Measurements from ENCODE around the gene TYMP. TPM values are rescaled to one million over a fixed set of nuclear protein-coding genes. Genes with fewer than 3 reads are reported as not detected.

The TYMP gene
- total and polyA plus RNA-seq, 2 donors (not counting 1 experiment from before 2014, with no cell fraction given), result 43.6 to 45.1 TPM

DNA sequence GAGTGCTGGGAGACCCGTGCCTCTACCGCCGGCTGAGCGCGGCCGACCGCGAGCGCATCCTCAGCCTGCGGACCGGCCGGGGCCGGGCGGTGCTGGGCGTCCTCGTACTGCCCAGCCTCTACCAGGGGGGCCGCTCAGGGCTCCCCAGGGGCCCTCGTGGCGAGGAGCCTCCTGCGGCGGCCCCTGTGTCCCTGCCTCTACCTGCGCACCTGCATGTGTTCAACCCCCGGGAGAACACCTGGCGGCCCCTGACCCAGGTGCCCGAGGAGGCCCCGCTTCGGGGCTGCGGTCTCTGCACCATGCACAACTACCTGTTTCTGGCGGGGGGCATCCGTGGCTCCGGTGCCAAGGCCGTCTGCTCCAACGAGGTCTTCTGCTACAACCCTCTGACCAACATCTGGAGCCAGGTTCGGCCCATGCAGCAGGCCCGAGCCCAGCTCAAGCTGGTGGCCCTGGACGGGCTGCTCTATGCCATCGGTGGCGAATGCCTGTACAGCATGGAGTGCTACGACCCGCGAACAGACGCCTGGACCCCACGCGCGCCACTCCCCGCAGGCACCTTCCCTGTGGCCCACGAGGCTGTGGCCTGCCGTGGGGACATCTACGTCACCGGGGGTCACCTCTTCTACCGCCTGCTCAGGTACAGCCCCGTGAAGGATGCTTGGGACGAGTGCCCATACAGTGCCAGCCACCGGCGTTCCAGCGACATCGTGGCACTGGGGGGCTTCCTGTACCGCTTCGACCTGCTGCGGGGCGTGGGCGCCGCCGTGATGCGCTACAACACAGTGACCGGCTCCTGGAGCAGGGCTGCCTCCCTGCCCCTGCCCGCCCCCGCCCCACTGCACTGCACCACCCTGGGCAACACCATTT, 19.3 kb upstream of the TYMP start:
- Histone ChIP-seq H3K4me1 (ENCODE audit: control insufficient read depth in 2 of 2, insufficient read depth in 2 of 2, low read length in 2 of 2) (peaks cover 27 to 35% of the 10 kb centered on the region in 2 donors), H3K9ac (ENCODE audit: low read length) (peak overlapping the region; percentile 71), H3K79me2 (ENCODE audit: control insufficient read depth, insufficient read depth, low read length) (peaks cover 23% of the 10 kb centered on the region), H3K36me3 (replicated peaks in 1 of 2; ENCODE audit: control extremely low read depth in 1 of 2, control insufficient read depth in 1 of 2, extremely low read depth in 1 of 2, insufficient read depth in 2 of 2, low read length in 1 of 2) (no peaks in the 10 kb centered on the region), H3K27me3 (replicated peaks in 1 of 4; ENCODE audit: control extremely low read depth in 1 of 4, control insufficient read depth in 3 of 4, insufficient read depth in 4 of 4, low read length in 3 of 4) (no peaks in the 10 kb centered on the region), H2AFZ (ENCODE audit: insufficient read depth, low read depth, low read length, poor library complexity, severe bottlenecking) (peak overlapping the region; percentile 93), H3K4me2 (replicated peaks; ENCODE audit: low read depth, low read length, poor library complexity, severe bottlenecking) (peak overlapping the region; percentile 98), H3K4me3 (ENCODE audit: control extremely low read depth in 1 of 5, extremely low read depth in 1 of 5, insufficient read depth in 1 of 5, low read depth in 2 of 5, low read length in 4 of 5) (peak overlapping the region in 4 of 5 experiments; percentile 45 to 69 (median 58)), H3K27ac (ENCODE audit: low read length in 2 of 2) (peak overlapping the region; percentile 34 to 70), H3K9me3 (ENCODE audit: control extremely low read depth in 1 of 3, control insufficient read depth in 2 of 3, insufficient read depth in 1 of 3, low read length in 2 of 3) (no peaks in the 10 kb centered on the region), H4K20me1 (ENCODE audit: control insufficient read depth, insufficient read depth, low read length, poor library complexity, severe bottlenecking) (no peaks in the 10 kb centered on the region)
- ChIA-PET POLR2A (interaction anchor here (1.0 to 2.7 kb wide), 9 partner anchors 10 to 79 kb away, joined by 4 to 23 read pairs (median 6); partner anchors contain the start of genes LMF2, NCAPH2 and SCO2), CTCF (interaction anchor here (0.9 to 3.9 kb wide), 8 partner anchors 10 to 72 kb away, joined by 4 to 19 read pairs (median 13); partner anchors contain the start of genes CHKB, SCO2 and SYCE3)
- intact Hi-C loops (cut with micrococcal nuclease), result loop anchor here (1.0 to 2.0 kb wide), 3 partner anchors 10 to 34 kb away; partner anchors contain the start of genes CHKB and SYCE3
- peak; percentile 15 for ATAC-seq (ENCODE audit: low read depth)
- H3K4me3 Mint-ChIP-seq, result peak overlapping the region; percentile 72
- WGBS (ENCODE audit: insufficient coverage), result 53% methylated on average over 67 of the region's 68 CpGs
- no peaks in the 10 kb centered on the region for H3K27me3 Mint-ChIP-seq
- TF ChIP-seq EZH2 (IDR thresholded peaks at IDR 0.05; ENCODE audit: borderline replicate concordance, insufficient read depth, low read depth, low read length, poor library complexity, severe bottlenecking) (no peak), CTCF (IDR thresholded peaks at IDR 0.05) (no peak)
- H3K9me3 Mint-ChIP-seq (ENCODE audit: insufficient read depth), result no peaks in the 10 kb centered on the region
- peak overlapping the region; percentile 71 for H3K27ac Mint-ChIP-seq
- DNase-seq, result no peak
- peaks cover 28% of the 10 kb centered on the region for H3K4me1 Mint-ChIP-seq

Measured in B cell (primary cell).